Ureter (tissue), 1 donor: ENCODE results near the gene NCKAP5. TPM values are rescaled to one million over a fixed set of nuclear protein-coding genes. Genes with fewer than 3 reads are reported as not detected.

Experiments
- DNase-seq: peaks from one replicate; pipeline ENCODE4 v3.0.0-alpha.2; 2020; ENCODE audit warnings: low spot score
- total RNA-seq: library from RNA; stranded (reverse); gene quantifications from one replicate; pipeline ENCODE4 v1.2.4, GENCODE V29; 2023
- donor health status: DM: yes; HTN: yes; CAD: no.

The NCKAP5 gene
- total RNA-seq, 1 donor from 2014 or later: 7.3 TPM

GRCh38 chr2:133574186-133574585 lies 5.9 kb upstream of the NCKAP5 start:
- no peak for DNase-seq

DNA sequence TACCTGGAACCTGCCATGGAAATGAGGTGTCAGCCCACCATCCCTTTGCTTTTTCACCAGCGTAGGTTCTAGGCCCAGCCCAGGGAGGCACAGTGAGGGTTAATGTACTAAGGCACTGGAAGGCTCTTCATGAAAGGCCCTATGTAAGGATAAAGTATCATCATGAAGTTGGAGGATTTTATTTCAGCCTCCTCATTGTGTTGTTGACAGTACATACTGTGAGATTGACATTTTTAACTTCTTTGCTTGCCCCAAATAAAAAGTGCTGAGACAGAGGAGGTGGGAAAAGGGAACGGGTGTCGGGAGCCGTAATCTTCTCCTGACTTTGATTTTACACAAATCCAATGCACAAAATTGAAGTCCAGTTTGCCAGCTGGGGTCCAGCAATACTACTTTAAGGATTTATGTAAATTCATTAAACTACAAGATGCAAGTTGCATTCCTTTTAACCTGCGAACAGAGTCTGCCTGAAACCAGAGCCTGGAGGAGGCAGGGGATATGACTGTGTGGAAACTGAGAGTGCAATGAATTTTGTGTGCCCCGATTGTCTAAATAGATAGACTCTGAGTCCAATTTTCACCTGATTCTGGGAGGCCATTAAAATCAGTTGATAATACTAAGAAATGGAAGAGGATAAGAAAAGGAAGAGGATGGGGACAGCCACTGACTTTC lies 5.4 kb upstream of the NCKAP5 start:
- no peak for DNase-seq

GRCh38 chr2:133571249-133571648 lies 3.0 kb upstream of the NCKAP5 start:
- DNase-seq: no peak

DNA sequence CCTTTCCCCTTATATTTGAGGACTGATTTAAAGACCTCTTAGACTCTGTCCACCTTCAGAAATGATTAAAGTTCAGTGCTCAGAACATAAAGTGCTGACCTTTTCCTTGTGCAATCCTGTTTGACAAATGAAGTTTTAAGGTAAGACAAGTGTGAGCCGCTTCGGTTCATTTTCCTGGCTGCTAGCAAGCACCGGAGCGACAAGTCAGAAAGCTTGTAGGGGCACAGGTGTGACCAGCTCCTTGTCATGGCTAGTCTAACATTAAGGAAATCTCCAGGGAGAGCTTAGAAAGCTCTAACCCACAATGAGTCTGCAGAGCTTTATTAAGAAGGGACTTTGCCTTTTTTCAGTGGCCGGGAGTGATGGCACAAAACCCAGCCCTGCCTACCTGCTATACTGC lies 2.3 kb upstream of the NCKAP5 start:
- DNase-seq: no peak

DNA sequence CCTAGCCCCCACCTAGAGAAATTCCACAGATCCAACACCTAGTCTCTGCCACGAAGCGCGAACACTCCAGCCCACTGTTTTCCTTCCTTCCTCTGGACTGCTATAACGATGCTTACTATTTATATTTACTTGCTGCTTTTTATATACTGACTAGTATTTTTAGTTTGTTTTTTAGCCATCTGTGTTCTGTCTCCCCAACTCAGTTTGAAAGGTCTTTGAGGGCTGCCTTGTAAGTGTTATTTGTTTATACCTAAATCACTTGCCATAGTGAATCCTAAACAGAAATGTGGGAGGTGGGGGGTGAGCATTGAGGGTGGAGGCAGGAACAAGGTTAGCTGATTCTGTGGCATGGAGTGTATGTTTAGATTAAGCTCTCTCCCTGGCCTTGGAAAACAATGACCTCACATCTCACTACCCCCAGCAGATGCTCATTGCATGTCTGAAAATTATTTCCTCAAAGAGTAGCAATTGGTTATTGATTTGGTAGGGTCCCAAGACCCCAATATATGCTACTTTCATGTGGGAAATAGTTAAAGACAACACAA lies 1.1 kb upstream of the NCKAP5 start:
- no peak for DNase-seq

- DNase-seq: no peak
Measured at GRCh38 chr2:133568598-133568997, 335 bp upstream of the NCKAP5 start.

- DNase-seq: no peak
Measured at GRCh38 chr2:133562558-133562957, 5.7 kb downstream of the NCKAP5 start.

GRCh38 chr2:133561045-133561852 lies 7.0 kb downstream of the NCKAP5 start:
- no peak for DNase-seq

- DNase-seq: no peak
Measured at GRCh38 chr2:133557614-133558013, 10.6 kb downstream of the NCKAP5 start.

- no peak for DNase-seq
Measured at GRCh38 chr2:133553838-133554408, 14.3 kb downstream of the NCKAP5 start.

DNA sequence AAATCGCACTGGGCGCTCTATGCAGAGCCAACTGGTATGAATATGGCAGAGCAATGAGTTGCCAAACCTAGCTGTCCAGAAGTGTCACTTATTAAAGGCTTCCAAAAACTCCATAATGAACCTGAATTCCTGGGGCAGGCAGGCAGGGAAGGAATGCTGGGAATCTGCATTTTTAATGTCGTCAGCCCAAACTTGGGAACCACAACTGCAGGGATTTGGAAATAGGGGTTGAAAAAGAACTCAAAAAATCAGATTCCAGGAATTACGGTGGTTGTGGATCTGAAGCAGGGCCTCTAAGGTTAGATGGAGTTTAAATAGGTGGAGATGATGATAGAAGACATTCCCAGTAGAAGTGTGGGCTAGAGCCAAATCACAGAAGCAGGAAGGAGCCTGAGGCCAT lies 15.0 kb downstream of the NCKAP5 start:
- no peak for DNase-seq

DNA sequence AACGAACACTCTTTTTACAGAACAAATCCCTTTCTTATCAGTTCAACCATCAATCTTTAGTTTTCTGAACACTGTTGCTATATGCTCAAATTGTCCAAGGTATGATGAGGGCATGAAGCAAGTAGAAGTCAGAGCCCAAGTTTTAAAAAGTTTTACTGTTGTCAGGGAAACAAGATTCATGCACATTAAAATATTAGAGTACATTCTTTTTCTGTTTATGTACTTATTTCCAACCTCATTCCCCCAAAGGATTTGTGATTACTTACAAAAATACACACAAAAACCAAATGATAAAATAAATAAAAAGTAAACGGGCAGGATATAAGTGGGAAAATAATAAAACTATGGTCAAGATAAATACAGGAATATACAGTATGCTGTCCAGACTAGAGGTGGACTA lies 15.4 kb downstream of the NCKAP5 start:
- DNase-seq: no peak

GRCh38 chr2:133541797-133542196 lies 26.5 kb downstream of the NCKAP5 start:
- DNase-seq: no peak

DNA sequence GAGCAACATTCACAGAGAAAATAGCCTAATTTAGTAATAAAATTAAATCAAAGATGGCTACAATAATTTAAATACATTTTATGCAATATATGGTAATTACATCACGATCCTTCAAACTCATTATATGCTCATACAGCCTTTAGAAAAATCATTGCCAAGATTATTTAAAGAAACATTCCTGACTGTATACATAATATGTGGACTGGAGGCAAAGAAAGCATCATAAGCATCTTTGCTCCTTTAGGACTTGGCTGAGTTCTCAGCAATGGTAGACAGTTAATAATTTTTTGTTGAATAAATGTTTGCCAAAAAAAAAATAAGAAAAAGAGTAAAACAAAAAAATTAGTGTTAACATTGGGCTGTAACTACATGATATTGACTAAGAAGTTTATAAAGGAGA lies 26.9 kb downstream of the NCKAP5 start:
- DNase-seq: no peak

DNA sequence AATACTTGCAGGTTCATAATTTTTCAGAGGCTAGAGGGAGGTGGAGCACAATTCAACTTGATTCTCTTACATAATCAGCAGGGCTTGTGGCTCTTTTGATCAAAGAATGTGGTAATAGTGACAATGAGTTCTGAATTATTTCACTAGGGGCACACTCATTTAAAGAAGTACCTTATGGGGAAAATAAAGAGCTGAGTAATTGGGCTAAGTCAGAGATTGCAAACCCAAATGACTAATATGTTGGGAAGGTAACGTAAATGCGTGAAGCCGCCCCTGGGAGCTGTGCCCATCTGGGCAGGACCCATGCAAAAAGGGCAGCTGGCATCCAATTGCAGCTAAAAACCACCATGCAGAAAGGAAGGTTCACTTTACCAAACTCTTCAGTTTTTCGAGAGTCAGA lies 35.3 kb downstream of the NCKAP5 start:
- no peak for DNase-seq

- DNase-seq: no peak
Measured at GRCh38 chr2:133531382-133531781, 36.9 kb downstream of the NCKAP5 start.

DNA sequence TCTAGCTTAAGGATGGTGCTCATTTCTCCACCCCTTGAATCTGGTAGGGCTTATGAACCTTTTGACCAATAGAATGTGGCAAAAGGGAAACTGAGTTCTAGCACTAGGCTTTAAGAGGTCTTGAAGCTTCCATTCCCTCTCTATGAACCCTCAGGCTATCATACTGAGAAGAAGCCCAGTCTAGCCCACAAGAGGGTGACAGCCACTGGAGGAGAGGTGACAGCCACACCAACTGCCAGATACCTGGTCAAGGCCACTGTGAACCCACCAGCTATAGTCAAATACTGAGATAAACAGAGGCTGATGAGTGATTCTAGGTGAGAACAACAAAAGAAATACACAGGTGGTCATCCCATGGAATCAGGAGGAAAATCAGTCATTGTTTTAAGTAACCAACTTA lies 37.6 kb downstream of the NCKAP5 start:
- no peak for DNase-seq

GRCh38 chr2:133526530-133527300 lies 41.5 kb downstream of the NCKAP5 start:
- no peak for DNase-seq

DNA sequence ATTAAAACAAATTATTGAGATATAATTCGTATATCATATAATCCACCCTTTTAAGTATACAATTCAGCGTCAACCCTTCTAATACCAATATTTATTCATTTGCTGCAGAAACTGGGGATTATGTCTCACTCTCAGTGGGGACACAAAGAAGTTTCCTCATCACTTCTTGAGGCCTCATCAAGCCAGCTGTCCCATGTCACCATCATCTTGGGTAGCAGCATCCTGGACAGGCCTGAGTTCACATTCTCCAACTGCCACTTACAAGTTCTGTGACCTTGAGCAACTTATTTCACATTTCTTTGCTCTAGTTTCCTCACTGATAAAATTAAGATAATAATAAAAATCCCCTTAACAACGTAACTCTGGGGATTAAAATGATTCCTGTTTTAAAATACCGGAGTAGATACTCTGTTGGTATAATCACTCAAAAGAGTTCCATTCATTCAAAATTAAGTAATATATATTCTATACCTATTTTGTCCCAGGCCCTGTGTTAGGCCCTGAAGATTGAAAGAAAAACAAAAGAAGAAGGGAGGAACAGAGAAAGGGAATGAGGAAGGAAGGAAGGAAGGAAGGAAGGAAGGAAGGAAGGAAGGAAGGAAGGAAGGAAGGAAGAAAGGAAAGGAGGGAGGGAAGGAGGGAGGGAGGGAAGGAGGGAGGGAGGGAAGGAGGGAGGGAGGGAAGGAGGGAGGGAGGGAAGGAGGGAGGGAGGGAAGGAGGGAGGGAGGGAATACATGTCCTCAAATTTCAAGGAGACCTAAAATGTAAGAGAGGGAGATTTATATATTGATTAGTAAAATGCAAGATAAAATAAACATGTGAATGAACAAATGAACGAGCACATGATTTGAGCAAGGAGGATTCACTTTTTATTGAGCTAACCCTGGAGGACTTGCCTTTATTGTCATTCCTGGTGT lies 42.4 kb downstream of the NCKAP5 start:
- no peak for DNase-seq

DNA sequence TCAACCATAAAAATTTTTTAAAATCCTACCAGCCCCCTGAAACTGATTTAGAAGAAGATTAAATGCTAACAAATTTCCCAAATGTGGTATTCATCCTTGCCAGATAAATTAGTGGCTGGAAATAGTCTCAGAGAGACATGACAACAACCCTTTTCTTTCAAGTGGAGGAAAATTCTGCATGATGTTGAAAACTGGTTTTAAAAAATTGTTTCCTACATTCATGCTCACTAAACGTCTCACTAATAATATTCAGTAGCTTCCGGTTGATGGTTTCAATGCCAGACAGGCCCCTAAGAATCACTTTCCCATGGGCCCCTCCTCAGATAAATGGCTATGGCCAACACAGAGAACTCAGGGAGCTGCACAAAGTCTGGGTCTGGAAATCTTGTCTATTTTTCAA lies 43.2 kb downstream of the NCKAP5 start:
- DNase-seq: no peak

DNA sequence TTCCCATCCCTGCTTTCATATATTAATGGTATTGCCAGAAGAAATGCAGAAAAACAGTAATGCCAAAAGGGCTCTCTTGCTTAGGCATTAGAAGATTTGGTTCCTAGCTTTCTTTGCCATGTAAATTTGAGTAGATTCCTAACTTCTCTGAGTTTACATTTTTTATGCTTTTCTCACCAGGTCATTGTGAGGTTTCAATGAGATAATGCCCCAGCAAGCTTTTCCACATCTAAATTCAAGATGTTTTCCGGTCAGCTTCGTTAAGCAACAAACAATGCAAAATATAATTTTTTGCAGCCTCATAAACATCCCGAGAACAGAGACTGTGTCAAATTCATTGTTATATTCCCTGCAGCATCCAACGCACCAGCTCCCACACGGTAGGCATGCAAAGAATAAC lies 44.9 kb downstream of the NCKAP5 start:
- no peak for DNase-seq
